Measurements from ENCODE around the gene CRYBA4. TPM values are rescaled to one million over a fixed set of nuclear protein-coding genes. Genes with fewer than 3 reads are reported as not detected.

CRYBA4 gene
- total RNA-seq, 1 donor from 2014 or later: not detected

GRCh38 chr22:26589367-26589844 lies 32.4 kb upstream of the CRYBA4 start:
- H3K27me3 ChIP-seq: no peaks in the 10 kb centered on the region
- intact Hi-C loops (cut with DNase I): no loop called here
- DNase-seq (peak; percentile 72), ATAC-seq (peak; percentile 48)
- peak overlapping the region; percentile 88 for H3K27ac ChIP-seq
- no peaks in the 10 kb centered on the region for H3K36me3 ChIP-seq
- peaks cover 34% of the 10 kb centered on the region for H3K4me1 ChIP-seq
- H3K4me3 ChIP-seq: peak overlapping the region; percentile 88
- H3K9me3 ChIP-seq: no peaks in the 10 kb centered on the region
- TF ChIP-seq, protein P1, sequence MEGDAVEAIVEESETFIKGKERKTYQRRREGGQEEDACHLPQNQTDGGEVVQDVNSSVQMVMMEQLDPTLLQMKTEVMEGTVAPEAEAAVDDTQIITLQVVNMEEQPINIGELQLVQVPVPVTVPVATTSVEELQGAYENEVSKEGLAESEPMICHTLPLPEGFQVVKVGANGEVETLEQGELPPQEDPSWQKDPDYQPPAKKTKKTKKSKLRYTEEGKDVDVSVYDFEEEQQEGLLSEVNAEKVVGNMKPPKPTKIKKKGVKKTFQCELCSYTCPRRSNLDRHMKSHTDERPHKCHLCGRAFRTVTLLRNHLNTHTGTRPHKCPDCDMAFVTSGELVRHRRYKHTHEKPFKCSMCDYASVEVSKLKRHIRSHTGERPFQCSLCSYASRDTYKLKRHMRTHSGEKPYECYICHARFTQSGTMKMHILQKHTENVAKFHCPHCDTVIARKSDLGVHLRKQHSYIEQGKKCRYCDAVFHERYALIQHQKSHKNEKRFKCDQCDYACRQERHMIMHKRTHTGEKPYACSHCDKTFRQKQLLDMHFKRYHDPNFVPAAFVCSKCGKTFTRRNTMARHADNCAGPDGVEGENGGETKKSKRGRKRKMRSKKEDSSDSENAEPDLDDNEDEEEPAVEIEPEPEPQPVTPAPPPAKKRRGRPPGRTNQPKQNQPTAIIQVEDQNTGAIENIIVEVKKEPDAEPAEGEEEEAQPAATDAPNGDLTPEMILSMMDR (IDR thresholded peaks at IDR 0.05): no peak

- TF ChIP-seq, protein P1 (IDR thresholded peaks at IDR 0.05): no peak
- Histone ChIP-seq H3K27me3 (no peaks in the 10 kb centered on the region), H3K27ac (peak within 1 kb of the TSS; percentile 88), H3K4me1 (peaks cover 30% of the 10 kb centered on the region), H3K36me3 (no peaks in the 10 kb centered on the region), H3K4me3 (peak within 1 kb of the TSS; percentile 88), H3K9me3 (no peaks in the 10 kb centered on the region)
- peak; percentile 96 for ATAC-seq
- intact Hi-C loops (cut with DNase I): no loop called here
- peak; percentile 90 for DNase-seq
Measured at GRCh38 chr22:26589845-26590736, 31.7 kb upstream of the CRYBA4 start, which contains the start of gene TPST2. Gene TPST2, minus strand, starts transcription at chr22:26590132. Its CDS starts 48,502 bp downstream, at chr22:26541630.

DNA sequence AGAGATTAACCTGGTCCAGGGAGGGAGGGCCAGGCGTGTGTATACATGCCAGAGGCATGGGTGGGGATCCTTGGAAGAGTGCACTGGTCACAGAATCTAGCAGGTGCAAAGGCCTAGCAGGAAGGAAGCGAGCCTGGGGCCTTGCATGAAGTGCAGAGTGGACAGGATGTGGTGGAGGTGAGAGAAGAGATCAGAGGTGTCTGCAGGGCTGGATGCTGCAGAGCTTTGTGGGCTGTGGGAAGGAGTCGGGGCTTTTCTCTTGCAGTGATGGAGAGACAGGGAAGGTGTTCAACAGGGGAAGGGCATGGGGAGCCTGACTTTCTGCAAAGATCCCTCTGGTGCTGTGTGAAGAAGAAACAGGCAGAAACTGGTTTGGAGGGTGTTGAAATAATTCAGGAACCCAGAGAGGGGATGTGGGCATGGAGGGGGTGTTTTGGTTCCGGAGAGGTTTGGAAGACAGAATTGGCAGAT lies 29.3 kb upstream of the CRYBA4 start:
- Histone ChIP-seq H3K9me3 (no peaks in the 10 kb centered on the region), H3K4me3 (no peak overlapping the region), H3K36me3 (no peaks in the 10 kb centered on the region), H3K4me1 (peaks cover 19% of the 10 kb centered on the region), H3K27ac (no peak overlapping the region), H3K27me3 (no peaks in the 10 kb centered on the region)
- ATAC-seq (no peak), DNase-seq (no peak)
- intact Hi-C loops (cut with DNase I): no loop called here
- TF ChIP-seq, protein P1 (IDR thresholded peaks at IDR 0.05): no peak

DNA sequence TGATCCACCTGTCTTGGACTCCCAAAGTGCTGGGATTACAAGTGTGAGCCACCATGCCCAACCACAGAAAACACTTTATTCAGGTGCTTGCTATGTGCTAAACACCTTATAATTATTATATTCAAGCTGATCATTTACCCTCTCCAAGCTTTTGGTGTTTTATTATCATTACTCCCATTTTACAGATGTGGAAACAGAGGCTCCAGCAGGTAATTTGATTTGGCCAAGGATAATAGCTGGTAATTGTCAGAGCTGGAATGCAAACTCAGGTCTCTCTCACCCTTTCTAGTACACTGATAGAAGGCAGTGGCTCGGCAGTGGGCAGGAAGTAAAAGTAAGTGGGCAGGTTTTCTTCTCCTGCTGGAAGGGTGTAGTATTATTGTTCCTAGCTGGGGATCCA lies 28.0 kb upstream of the CRYBA4 start:
- no peaks in the 10 kb centered on the region for H3K9me3 ChIP-seq
- ATAC-seq (no peak), DNase-seq (no peak)
- no peak overlapping the region for H3K4me3 ChIP-seq
- peaks cover 15% of the 10 kb centered on the region for H3K4me1 ChIP-seq
- no peak overlapping the region for H3K27ac ChIP-seq
- H3K27me3 ChIP-seq: no peaks in the 10 kb centered on the region
- intact Hi-C loops (cut with DNase I): no loop called here
- TF ChIP-seq, protein P1 (IDR thresholded peaks at IDR 0.05): no peak
- H3K36me3 ChIP-seq: no peaks in the 10 kb centered on the region

DNA sequence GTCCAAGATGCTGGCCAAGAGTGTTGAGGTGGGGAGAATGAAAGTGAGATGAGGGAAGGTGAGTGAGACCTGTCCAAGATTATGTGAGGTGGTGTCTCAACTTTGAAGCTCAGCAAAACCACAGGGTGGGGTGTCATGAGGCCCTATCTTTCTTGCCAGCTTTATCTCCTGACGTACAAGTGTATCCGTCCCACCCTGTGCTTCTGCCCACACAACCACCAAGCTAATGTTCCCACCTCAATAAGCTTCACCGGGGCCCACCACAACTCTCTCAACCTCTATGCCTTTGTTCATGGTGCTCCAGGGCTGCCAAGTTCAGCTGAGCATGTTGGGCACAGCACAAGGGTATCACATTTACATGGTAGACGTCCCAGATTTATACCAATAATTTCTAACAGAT lies 24.7 kb upstream of the CRYBA4 start:
- TF ChIP-seq, protein P1 (IDR thresholded peaks at IDR 0.05): no peak
- intact Hi-C loops (cut with DNase I): no loop called here

More for the DNA sequence above, 24.7 kb upstream of the CRYBA4 start:
- H3K9me3 ChIP-seq: no peaks in the 10 kb centered on the region
- H3K36me3 ChIP-seq: no peaks in the 10 kb centered on the region
- H3K27me3 ChIP-seq: no peaks in the 10 kb centered on the region
- no peak overlapping the region for H3K4me3 ChIP-seq
- ATAC-seq: no peak
- H3K27ac ChIP-seq: no peak overlapping the region
- H3K4me1 ChIP-seq: peaks cover 4% of the 10 kb centered on the region
- DNase-seq: no peak
